OCI-LY1 (cell line): ENCODE measurements around the gene AHDC1.
"Not testable (repeated sequence)": the region's sequence is repeated elsewhere in the genome, so short reads cannot be mapped to it uniquely, and the experiment has no call there.

ENCODE experiments used
- H2AFZ ChIP-seq: fragments of 200-600 bp; sonication (generic), shearing (Covaris generic); 2 replicates; pipeline ENCODE4 v1.6.0; 2014; ENCODE audit warnings: antibody characterized with exemption, mild to moderate bottlenecking, low read length
- H3F3A ChIP-seq: fragments of 200-600 bp; sonication (generic), shearing (Covaris generic); 2 replicates; pipeline ENCODE4 v1.6.0; 2014; ENCODE audit warnings: mild to moderate bottlenecking, antibody characterized with exemption, low read length, moderate library complexity; ENCODE audit not compliant: insufficient read depth
- H3K27ac ChIP-seq: fragments of 200-600 bp; sonication (generic); 2 replicates; pipeline ENCODE4 v1.5.1; 2014; ENCODE audit warnings: low read length, mixed run types, mild to moderate bottlenecking, low read depth; ENCODE audit not compliant: poor library complexity, severe bottlenecking
- H3K27me3 ChIP-seq: fragments of 200-600 bp; sonication (generic); 2 replicates; pipeline ENCODE4 v1.6.0; 2014; ENCODE audit warnings: antibody characterized with exemption, mild to moderate bottlenecking, low read length, moderate library complexity; ENCODE audit not compliant: insufficient read depth
- H3K36me3 ChIP-seq: fragments of 200-600 bp; sonication (generic); 2 replicates; pipeline ENCODE4 v1.6.1; 2014; ENCODE audit warnings: mild to moderate bottlenecking, antibody characterized with exemption, low read length, moderate library complexity, mixed read lengths; ENCODE audit not compliant: insufficient read depth
- H3K4me1 ChIP-seq: fragments of 200-600 bp; sonication (generic); 2 replicates; pipeline ENCODE4 v1.5.1; 2014; ENCODE audit warnings: mild to moderate bottlenecking, low read length, moderate library complexity; ENCODE audit not compliant: insufficient read depth, severe bottlenecking
- H3K4me2 ChIP-seq: fragments of 200-600 bp; sonication (generic), shearing (Covaris generic); 2 replicates; pipeline ENCODE4 v1.6.1; 2014; ENCODE audit warnings: low read length
- H3K4me3 ChIP-seq: fragments of 200-600 bp; sonication (generic); 2 replicates; pipeline ENCODE4 v1.5.1; 2014; ENCODE audit warnings: low read length, low read depth, mild to moderate bottlenecking, mixed read lengths; ENCODE audit not compliant: poor library complexity, severe bottlenecking
- H3K79me2 ChIP-seq: fragments of 200-600 bp; shearing (Covaris generic); 2 replicates; pipeline ENCODE4 v1.6.1; 2016; ENCODE audit warnings: mixed run types, low read length, mixed read lengths; ENCODE audit not compliant: insufficient read depth
- H3K9ac ChIP-seq: fragments of 200-600 bp; sonication (generic), shearing (Covaris generic); 2 replicates; pipeline ENCODE4 v1.6.1; 2014; ENCODE audit warnings: mild to moderate bottlenecking, low read length, mixed read lengths
- H3K9me2 ChIP-seq: fragments of 200-600 bp; sonication (generic), shearing (Covaris generic); 2 replicates; pipeline ENCODE4 v1.6.1; 2014; ENCODE audit warnings: low read depth, mild to moderate bottlenecking, low read length, mixed read lengths
- H3K9me3 ChIP-seq: fragments of 200-600 bp; shearing (Covaris generic); 2 replicates; pipeline ENCODE4 v1.6.1; 2014; ENCODE audit warnings: low read length, mixed read lengths
- H4K20me1 ChIP-seq: fragments of 200-600 bp; sonication (generic), shearing (Covaris generic); 2 replicates; pipeline ENCODE4 v1.6.0; 2016; ENCODE audit warnings: mild to moderate bottlenecking, low read length; ENCODE audit not compliant: insufficient read depth
- CTCF ChIP-seq: fragments of 200-600 bp; sonication (generic), shearing (Covaris generic); IDR thresholded peaks from 2 replicates; pipeline ENCODE4 v1.5.1; 2017; ENCODE audit warnings: mild to moderate bottlenecking, antibody characterized with exemption, low read length, moderate library complexity, mixed read lengths
- EZH2 ChIP-seq: fragments of 200-600 bp; sonication (generic), shearing (Covaris generic); IDR thresholded peaks from 2 replicates; pipeline ENCODE4 v1.8.0; 2017; ENCODE audit warnings: borderline replicate concordance, mixed run types, mild to moderate bottlenecking, antibody characterized with exemption, low read length, moderate library complexity, mixed read lengths

The AHDC1 gene

GRCh38 chr1:27623327-27624212 lies 19.6 kb upstream of the AHDC1 start:
- no peaks in the 10 kb centered on the region for H4K20me1 ChIP-seq
- H3K27ac ChIP-seq, result no peak overlapping the region
- TF ChIP-seq CTCF, result no peak
- TF ChIP-seq EZH2, result no peak
- H2AFZ ChIP-seq, result no peak overlapping the region
- no peaks in the 10 kb centered on the region for H3K36me3 ChIP-seq
- H3K4me3 ChIP-seq, result no peak overlapping the region
- H3F3A ChIP-seq, result no peaks in the 10 kb centered on the region
- H3K4me2 ChIP-seq, result no peak overlapping the region
- H3K9me2 ChIP-seq, result no peaks in the 10 kb centered on the region
- no peaks in the 10 kb centered on the region for H3K27me3 ChIP-seq
- no peaks in the 10 kb centered on the region for H3K79me2 ChIP-seq
- no peak overlapping the region for H3K9ac ChIP-seq
- H3K4me1 ChIP-seq, result peaks cover 42% of the 10 kb centered on the region
- H3K9me3 ChIP-seq, result no peaks in the 10 kb centered on the region

GRCh38 chr1:27622828-27623227 lies 18.9 kb upstream of the AHDC1 start:
- H2AFZ ChIP-seq, result no peak overlapping the region
- no peaks in the 10 kb centered on the region for H3K9me2 ChIP-seq
- no peak overlapping the region for H3K4me2 ChIP-seq
- no peaks in the 10 kb centered on the region for H3K9me3 ChIP-seq
- H3K79me2 ChIP-seq, result no peaks in the 10 kb centered on the region
- peaks cover 45% of the 10 kb centered on the region for H3K4me1 ChIP-seq
- TF ChIP-seq CTCF (no peak), EZH2 (no peak)
- H3K27ac ChIP-seq, result no peak overlapping the region
- H3K27me3 ChIP-seq, result no peaks in the 10 kb centered on the region
- H3K9ac ChIP-seq, result no peak overlapping the region
- no peaks in the 10 kb centered on the region for H3K36me3 ChIP-seq
- no peak overlapping the region for H3K4me3 ChIP-seq
- no peaks in the 10 kb centered on the region for H3F3A ChIP-seq
- H4K20me1 ChIP-seq, result no peaks in the 10 kb centered on the region

GRCh38 chr1:27621051-27621920 lies 17.3 kb upstream of the AHDC1 start:
- no peak for TF ChIP-seq CTCF
- no peak for TF ChIP-seq EZH2
- H3K4me3 ChIP-seq, result no peak overlapping the region
- no peaks in the 10 kb centered on the region for H4K20me1 ChIP-seq
- H3K27ac ChIP-seq, result no peak overlapping the region
- H3F3A ChIP-seq, result no peaks in the 10 kb centered on the region
- no peaks in the 10 kb centered on the region for H3K9me3 ChIP-seq
- no peaks in the 10 kb centered on the region for H3K27me3 ChIP-seq
- H3K36me3 ChIP-seq, result no peaks in the 10 kb centered on the region
- no peaks in the 10 kb centered on the region for H3K79me2 ChIP-seq
- no peak overlapping the region for H2AFZ ChIP-seq
- peaks cover 39% of the 10 kb centered on the region for H3K4me1 ChIP-seq
- no peaks in the 10 kb centered on the region for H3K9me2 ChIP-seq
- no peak overlapping the region for H3K4me2 ChIP-seq
- H3K9ac ChIP-seq, result no peak overlapping the region

GRCh38 chr1:27619782-27620438 lies 16.0 kb upstream of the AHDC1 start:
- not testable (repeated sequence) for H3K27me3 ChIP-seq, H3F3A ChIP-seq, H3K4me2 ChIP-seq, H4K20me1 ChIP-seq, H3K9me2 ChIP-seq, H3K9me3 ChIP-seq, H3K79me2 ChIP-seq, H3K9ac ChIP-seq, H2AFZ ChIP-seq, H3K36me3 ChIP-seq, H3K27ac ChIP-seq, H3K4me3 ChIP-seq
- peaks cover 25% of the 10 kb centered on the region for H3K4me1 ChIP-seq
